ENCODE data around the gene ADGRV1. TPM values are rescaled to one million over a fixed set of nuclear protein-coding genes. Genes with fewer than 3 reads are reported as not detected.

The ADGRV1 gene
- total and polyA plus RNA-seq, 9 of the 15 experiments (the other 6 are each of a cell fraction or from before 2014, with no cell fraction given) = 21.7 to 156 (median 58.2) TPM

DNA sequence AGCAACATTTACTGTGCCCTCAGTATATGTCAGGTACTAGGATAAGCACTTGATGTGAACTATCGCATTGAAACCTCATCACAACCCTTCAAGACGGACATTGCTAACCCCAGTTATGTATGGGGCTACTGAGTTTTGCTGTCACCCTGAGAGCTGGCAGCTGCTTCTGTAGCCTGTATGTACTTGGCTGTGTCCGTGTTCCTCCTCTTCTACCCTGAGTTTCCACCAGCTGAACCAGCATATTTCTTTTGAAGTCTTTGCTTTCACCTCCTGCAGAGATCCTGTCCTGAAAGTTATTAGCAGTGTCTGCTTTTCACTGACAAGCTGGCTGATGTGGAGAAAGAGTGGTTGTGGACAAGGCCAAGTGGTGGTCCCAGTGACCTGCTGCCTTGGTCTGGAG, 63.3 kb downstream of the ADGRV1 start:
- H3K4me1 ChIP-seq (replicated peaks in 1 of 2; ENCODE audit: control insufficient read depth in 2 of 2, insufficient read depth in 2 of 2, low read length in 2 of 2) = peaks cover 0 to 8% of the 10 kb centered on the region in 2 experiments; a peak in 1 of 5 replicates
- FAIRE-seq = no peak

More for the DNA sequence above, 63.3 kb downstream of the ADGRV1 start:
- Histone ChIP-seq H3K27me3 (ENCODE audit: control insufficient read depth in 2 of 2, insufficient read depth in 2 of 2, low read length in 2 of 2) (no peaks in the 10 kb centered on the region), H3K9me1 (ENCODE audit: control insufficient read depth, insufficient read depth, low read length) (no peaks in the 10 kb centered on the region), H4K20me1 (replicated peaks; ENCODE audit: control insufficient read depth, insufficient read depth, low read length) (no peaks in the 10 kb centered on the region), H3K27ac (ENCODE audit: extremely low read depth, low read depth, low read length) (0 out of 3 replicates have a peak overlapping the region, but pooled peaks have one; percentile 9), H3K4me2 (ENCODE audit: insufficient read depth, low read length) (no peak overlapping the region), H3K4me3 (no peak overlapping the region), H3K79me2 (ENCODE audit: control insufficient read depth, insufficient read depth, low read length) (no peaks in the 10 kb centered on the region), H3K36me3 (ENCODE audit: control insufficient read depth, insufficient read depth, low read length) (peaks cover 6% of the 10 kb centered on the region; the same call in 2 of the 3 replicates), H3K9ac (ENCODE audit: insufficient read depth in 1 of 2, low read depth in 2 of 2, low read length in 2 of 2) (peak overlapping the region in 1 of 2 experiments; percentile 40; a peak in 1 of 4 replicates), H2AFZ (ENCODE audit: low read depth, low read length) (peak overlapping the region; percentile 70), H3K9me3 (replicated peaks; ENCODE audit: control insufficient read depth, insufficient read depth, low read depth, low read length) (no peaks in the 10 kb centered on the region; the same call in 1 of the 2 replicates)
- no TSS peak for BruUV-seq (replicated peaks)
- ChIA-PET POLR2A (interaction anchor here (0.8 to 1.3 kb wide), 3 partner anchors 9 to 11 kb away, joined by 3 to 4 read pairs (median 3); no protein-coding TSS in a partner anchor), CTCF (ENCODE audit: low intra/inter-chr PET ratio) (no interaction called here)
- DNase-seq (ENCODE audit: extremely low read depth in 1 of 4, low spot score in 3 of 4) = no peak
- 68% methylated on average over 3 of the region's 3 CpGs for WGBS (ENCODE audit: insufficient coverage, low coverage, missing lambda C conversion rate)
- in situ Hi-C loops (cut with MboI) (no loop called here), intact Hi-C loops (cut with micrococcal nuclease) (no loop called here)
- no peak for TF ChIP-seq HIVEP1 (CRISPR knock-in tag; IDR thresholded peaks at IDR 0.05)
- no peak for TF ChIP-seq THRA (IDR thresholded peaks at IDR 0.05)
- no peak for TF ChIP-seq PURB (CRISPR knock-in tag; IDR thresholded peaks at IDR 0.05; ENCODE audit: low read depth)
- no peak for TF ChIP-seq HNRNPUL1 (IDR thresholded peaks at IDR 0.05; ENCODE audit: low read length)
- no peak for TF ChIP-seq GABPB2 (CRISPR knock-in tag; conservative IDR thresholded peaks at IDR 0.05)
- no peak for TF ChIP-seq ZNF347 (CRISPR knock-in tag; IDR thresholded peaks at IDR 0.05; ENCODE audit: low read depth)
- peak; percentile 74 for ATAC-seq

Data from K562 (cell line).